Uterus (tissue), 2 donors: Measurements from ENCODE around the gene ADM.

Source experiments
- CTCF ChIP-seq, 4 experiments: fragments of 200-600 bp in 2 of 4; fragments of 450-650 bp in 2 of 4; sonication (generic) in 2 of 4; IDR thresholded peaks; one replicate each; pipeline ENCODE4 v1.5.1; 2016 to 2019; ENCODE audit warnings: antibody characterized with exemption in 4 of 4, mild to moderate bottlenecking in 2 of 4, moderate library complexity in 1 of 4
- POLR2A ChIP-seq, 2 donors: fragments of 450-650 bp; IDR thresholded peaks; one replicate each; pipeline ENCODE4 v1.6.1; 2016; ENCODE audit warnings: antibody characterized with exemption in 2 of 2, mild to moderate bottlenecking in 1 of 2, moderate library complexity in 1 of 2

GRCh38 chr11:10322401-10322800, 17.5 kb downstream of the ADM start:
- TF ChIP-seq CTCF (IDR thresholded peaks at IDR 0.05) (no peak), POLR2A (IDR thresholded peaks at IDR 0.05) (no peak)
